HepG2 (cell line): ENCODE data around the gene KLHL18. TPM values are rescaled to one million over a fixed set of nuclear protein-coding genes. Genes with fewer than 3 reads are reported as not detected.

ENCODE experiments used
- ADNP ChIP-seq: sonication (generic); formaldehyde crosslinking; IDR thresholded peaks from 2 replicates; pipeline ENCODE4 v1.4.0; 2020; ENCODE audit warnings: missing genetic modification reagents
- FOXK1 ChIP-seq: sonication (generic); formaldehyde crosslinking; IDR thresholded peaks from 2 replicates; pipeline ENCODE4 v1.4.0; 2020; ENCODE audit warnings: low read depth, missing genetic modification reagents, borderline replicate concordance
- HOXA3 ChIP-seq: sonication (generic); formaldehyde crosslinking; IDR thresholded peaks from 2 replicates; pipeline ENCODE4 v1.5.0; 2020; ENCODE audit warnings: missing genetic modification reagents
- MXD4 ChIP-seq: IDR thresholded peaks from 2 replicates; pipeline ENCODE4 v1.6.1; 2016; ENCODE audit warnings: mild to moderate bottlenecking, missing biosample characterization, missing genetic modification reagents
- RBM39 ChIP-seq: fragments of 200-400 bp; formaldehyde crosslinking; IDR thresholded peaks from one replicate; pipeline ENCODE4 v1.6.1; 2018; ENCODE audit warnings: antibody characterized with exemption, mild to moderate bottlenecking, low read depth, low read length; ENCODE audit not compliant: poor library complexity, severe bottlenecking
- SALL1 ChIP-seq: sonication (generic); formaldehyde crosslinking; IDR thresholded peaks from 2 replicates; pipeline ENCODE4 v1.8.0; 2022; ENCODE audit warnings: mild to moderate bottlenecking, missing genetic modification reagents
- YY1 ChIP-seq: IDR thresholded peaks from 2 replicates; pipeline ENCODE4 v1.6.1; 2011; ENCODE audit warnings: low read length, low read depth, moderate library complexity, mild to moderate bottlenecking; ENCODE audit not compliant: insufficient read depth, insufficient replicate concordance
- ZFP41 ChIP-seq: sonication (generic); formaldehyde crosslinking; IDR thresholded peaks from 2 replicates; pipeline ENCODE4 v1.4.0; 2020; ENCODE audit warnings: mild to moderate bottlenecking, missing genetic modification reagents, borderline replicate concordance
- ZNF180 ChIP-seq: sonication (generic); formaldehyde crosslinking; IDR thresholded peaks from 2 replicates; pipeline ENCODE4 v1.4.0; 2020; ENCODE audit warnings: low read depth, missing genetic modification reagents, borderline replicate concordance
- ZNF205 ChIP-seq: IDR thresholded peaks from 2 replicates; pipeline ENCODE4 v1.6.1; 2018; ENCODE audit warnings: missing biosample characterization, missing genetic modification reagents
- ZNF260 ChIP-seq: sonication (generic); formaldehyde crosslinking; IDR thresholded peaks from 2 replicates; pipeline ENCODE4 v1.4.0; 2020; ENCODE audit warnings: missing genetic modification reagents, low read depth, mild to moderate bottlenecking, borderline replicate concordance
- ZNF296 ChIP-seq: sonication (generic); formaldehyde crosslinking; conservative IDR thresholded peaks from 2 replicates; pipeline ENCODE4 v1.5.0; 2020; ENCODE audit warnings: mild to moderate bottlenecking, missing genetic modification reagents
- ZNF367 ChIP-seq: sonication (generic); formaldehyde crosslinking; IDR thresholded peaks from 2 replicates; pipeline ENCODE4 v1.4.0; 2020; ENCODE audit warnings: missing genetic modification reagents, borderline replicate concordance
- ZNF430 ChIP-seq: sonication (generic); formaldehyde crosslinking; IDR thresholded peaks from 2 replicates; pipeline ENCODE4 v1.9.0; 2021; ENCODE audit warnings: mild to moderate bottlenecking, missing genetic modification reagents
- ZNF607 ChIP-seq: sonication (generic); formaldehyde crosslinking; IDR thresholded peaks from 2 replicates; pipeline ENCODE4 v1.5.1; 2020; ENCODE audit warnings: missing genetic modification reagents, mild to moderate bottlenecking, borderline replicate concordance
- ZNF737 ChIP-seq: sonication (generic); formaldehyde crosslinking; IDR thresholded peaks from 2 replicates; pipeline ENCODE4 v1.5.0; 2020; ENCODE audit warnings: missing genetic modification reagents, mild to moderate bottlenecking, borderline replicate concordance
- ZNF746 ChIP-seq: sonication (generic); formaldehyde crosslinking; IDR thresholded peaks from 2 replicates; pipeline ENCODE4 v1.8.0; 2022; ENCODE audit warnings: mild to moderate bottlenecking, missing genetic modification reagents
- polyA plus RNA-seq, 8 experiments: library from polyadenylated mRNA; depleted of rRNA in 3 of 8; stranded (reverse) in 7 of 8; unstranded in 1 of 8; fragments of >200 nt; fragmentation: Illumina TruSeq in 4 of 8; extraction: Trizol in 4 of 8; gene quantifications; 2 replicates each; pipeline versions ENCODE4 v1.2.1 to v1.2.3, GENCODE V29; 2011 to 2016; ENCODE audit warnings: low read depth in 4 of 8, missing spikeins in 1 of 8, mixed read lengths in 1 of 8; ENCODE audit not compliant: insufficient read depth in 1 of 8
- total RNA-seq, 5 experiments: library from RNA; depleted of rRNA; stranded (reverse); fragments of >200 nt; fragmentation: Illumina TruSeq; extraction: Trizol; gene quantifications; 2 replicates each; pipeline ENCODE4 v1.2.3, GENCODE V29; 2016; ENCODE audit warnings: low read depth in 1 of 5
- TF ChIP-seq, protein P1 (sequence below): sonication (generic); formaldehyde crosslinking; IDR thresholded peaks from 2 replicates; pipeline ENCODE4 v1.5.1; 2020; ENCODE audit warnings: mild to moderate bottlenecking, missing genetic modification reagents, moderate library complexity
- TF ChIP-seq, protein P2 (sequence below): sonication (generic); formaldehyde crosslinking; IDR thresholded peaks from 2 replicates; pipeline ENCODE4 v1.5.0; 2020; ENCODE audit warnings: missing genetic modification reagents, mild to moderate bottlenecking, borderline replicate concordance
- TF ChIP-seq, protein P3 (sequence below): fragments of 450-650 bp; IDR thresholded peaks from 2 replicates; pipeline ENCODE4 v1.6.1; 2017
- TF ChIP-seq, protein P4 (sequence below), 2 experiments: IDR thresholded peaks; 2 replicates each; pipeline ENCODE4 v1.6.1; 2011 to 2012; ENCODE audit warnings: low read length in 2 of 2, borderline replicate concordance in 1 of 2, low read depth in 1 of 2, mild to moderate bottlenecking in 1 of 2, moderate library complexity in 1 of 2

The KLHL18 gene
- total and polyA plus RNA-seq, 2 of the 13 experiments (the other 11 are each of a cell fraction or from before 2014, with no cell fraction given): 17.5 to 18.8 TPM

GRCh38 chr3:47379411-47379899, 96.7 kb downstream of the KLHL18 start (continued):
- TF ChIP-seq ZNF430 (0 out of 2 replicates have a peak, but pooled peaks have one; percentile 55), ZNF180 (CRISPR knock-in tag) (no peak), HOXA3 (CRISPR knock-in tag) (peak; percentile 82; the same call in 1 of the 2 replicates), FOXK1 (CRISPR knock-in tag) (peak; percentile 74; the same call in 1 of the 2 replicates), ADNP (CRISPR knock-in tag) (peak; percentile 73; the same call in 1 of the 2 replicates), ZNF367 (no peak), ZNF296 (peak; percentile 77; the same call in 1 of the 2 replicates), ZFP41 (CRISPR knock-in tag) (peak; percentile 35; the same call in 1 of the 2 replicates), YY1 (peak; percentile 26), ZNF737 (peak; percentile 79; the same call in 1 of the 2 replicates), MXD4 (CRISPR knock-in tag) (peak; percentile 72; the same call in 1 of the 2 replicates), ZNF205 (CRISPR knock-in tag) (peak; percentile 69), RBM39 (no peak), ZNF260 (no peak), ZNF746 (CRISPR knock-in tag) (peak; percentile 87; the same call in 1 of the 2 replicates), SALL1 (CRISPR knock-in tag) (peak; percentile 94), ZNF607 (peak; percentile 65; the same call in 1 of the 2 replicates)
- TF ChIP-seq, protein P1, sequence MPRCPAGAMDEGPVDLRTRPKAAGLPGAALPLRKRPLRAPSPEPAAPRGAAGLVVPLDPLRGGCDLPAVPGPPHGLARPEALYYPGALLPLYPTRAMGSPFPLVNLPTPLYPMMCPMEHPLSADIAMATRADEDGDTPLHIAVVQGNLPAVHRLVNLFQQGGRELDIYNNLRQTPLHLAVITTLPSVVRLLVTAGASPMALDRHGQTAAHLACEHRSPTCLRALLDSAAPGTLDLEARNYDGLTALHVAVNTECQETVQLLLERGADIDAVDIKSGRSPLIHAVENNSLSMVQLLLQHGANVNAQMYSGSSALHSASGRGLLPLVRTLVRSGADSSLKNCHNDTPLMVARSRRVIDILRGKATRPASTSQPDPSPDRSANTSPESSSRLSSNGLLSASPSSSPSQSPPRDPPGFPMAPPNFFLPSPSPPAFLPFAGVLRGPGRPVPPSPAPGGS: no peak; the same call in 1 of the 2 replicates
- TF ChIP-seq, protein P2, sequence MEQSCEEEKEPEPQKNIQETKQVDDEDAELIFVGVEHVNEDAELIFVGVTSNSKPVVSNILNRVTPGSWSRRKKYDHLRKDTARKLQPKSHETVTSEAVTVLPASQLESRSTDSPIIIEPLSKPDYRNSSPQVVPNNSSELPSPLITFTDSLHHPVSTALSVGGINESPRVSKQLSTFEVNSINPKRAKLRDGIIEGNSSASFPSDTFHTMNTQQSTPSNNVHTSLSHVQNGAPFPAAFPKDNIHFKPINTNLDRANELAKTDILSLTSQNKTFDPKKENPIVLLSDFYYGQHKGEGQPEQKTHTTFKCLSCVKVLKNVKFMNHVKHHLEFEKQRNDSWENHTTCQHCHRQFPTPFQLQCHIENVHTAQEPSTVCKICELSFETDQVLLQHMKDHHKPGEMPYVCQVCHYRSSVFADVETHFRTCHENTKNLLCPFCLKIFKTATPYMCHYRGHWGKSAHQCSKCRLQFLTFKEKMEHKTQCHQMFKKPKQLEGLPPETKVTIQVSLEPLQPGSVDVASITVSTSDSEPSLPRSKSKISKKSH (CRISPR knock-in tag): peak; percentile 79; the same call in 1 of the 2 replicates
- TF ChIP-seq, protein P3, sequence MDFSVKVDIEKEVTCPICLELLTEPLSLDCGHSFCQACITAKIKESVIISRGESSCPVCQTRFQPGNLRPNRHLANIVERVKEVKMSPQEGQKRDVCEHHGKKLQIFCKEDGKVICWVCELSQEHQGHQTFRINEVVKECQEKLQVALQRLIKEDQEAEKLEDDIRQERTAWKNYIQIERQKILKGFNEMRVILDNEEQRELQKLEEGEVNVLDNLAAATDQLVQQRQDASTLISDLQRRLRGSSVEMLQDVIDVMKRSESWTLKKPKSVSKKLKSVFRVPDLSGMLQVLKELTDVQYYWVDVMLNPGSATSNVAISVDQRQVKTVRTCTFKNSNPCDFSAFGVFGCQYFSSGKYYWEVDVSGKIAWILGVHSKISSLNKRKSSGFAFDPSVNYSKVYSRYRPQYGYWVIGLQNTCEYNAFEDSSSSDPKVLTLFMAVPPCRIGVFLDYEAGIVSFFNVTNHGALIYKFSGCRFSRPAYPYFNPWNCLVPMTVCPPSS: no peak
- TF ChIP-seq, protein P4, sequence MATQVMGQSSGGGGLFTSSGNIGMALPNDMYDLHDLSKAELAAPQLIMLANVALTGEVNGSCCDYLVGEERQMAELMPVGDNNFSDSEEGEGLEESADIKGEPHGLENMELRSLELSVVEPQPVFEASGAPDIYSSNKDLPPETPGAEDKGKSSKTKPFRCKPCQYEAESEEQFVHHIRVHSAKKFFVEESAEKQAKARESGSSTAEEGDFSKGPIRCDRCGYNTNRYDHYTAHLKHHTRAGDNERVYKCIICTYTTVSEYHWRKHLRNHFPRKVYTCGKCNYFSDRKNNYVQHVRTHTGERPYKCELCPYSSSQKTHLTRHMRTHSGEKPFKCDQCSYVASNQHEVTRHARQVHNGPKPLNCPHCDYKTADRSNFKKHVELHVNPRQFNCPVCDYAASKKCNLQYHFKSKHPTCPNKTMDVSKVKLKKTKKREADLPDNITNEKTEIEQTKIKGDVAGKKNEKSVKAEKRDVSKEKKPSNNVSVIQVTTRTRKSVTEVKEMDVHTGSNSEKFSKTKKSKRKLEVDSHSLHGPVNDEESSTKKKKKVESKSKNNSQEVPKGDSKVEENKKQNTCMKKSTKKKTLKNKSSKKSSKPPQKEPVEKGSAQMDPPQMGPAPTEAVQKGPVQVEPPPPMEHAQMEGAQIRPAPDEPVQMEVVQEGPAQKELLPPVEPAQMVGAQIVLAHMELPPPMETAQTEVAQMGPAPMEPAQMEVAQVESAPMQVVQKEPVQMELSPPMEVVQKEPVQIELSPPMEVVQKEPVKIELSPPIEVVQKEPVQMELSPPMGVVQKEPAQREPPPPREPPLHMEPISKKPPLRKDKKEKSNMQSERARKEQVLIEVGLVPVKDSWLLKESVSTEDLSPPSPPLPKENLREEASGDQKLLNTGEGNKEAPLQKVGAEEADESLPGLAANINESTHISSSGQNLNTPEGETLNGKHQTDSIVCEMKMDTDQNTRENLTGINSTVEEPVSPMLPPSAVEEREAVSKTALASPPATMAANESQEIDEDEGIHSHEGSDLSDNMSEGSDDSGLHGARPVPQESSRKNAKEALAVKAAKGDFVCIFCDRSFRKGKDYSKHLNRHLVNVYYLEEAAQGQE (IDR thresholded peaks at IDR 0.05; ENCODE audit: borderline replicate concordance in 1 of 2, low read depth in 1 of 2, low read length in 2 of 2): no peak
